T-helper 17 cell (primary cell): ENCODE measurements around the gene KRT6C. TPM values are rescaled to one million over a fixed set of nuclear protein-coding genes. Genes with fewer than 3 reads are reported as not detected.

ENCODE experiments used
- ATAC-seq: fragments of 150-1000 bp; cut with Tn5 transposase; 2 replicates; pipeline ENCODE4 v1.10.0; 2021; ENCODE audit warnings: mild to moderate bottlenecking, moderate library complexity
- DNase-seq, 3 donors: peaks; one replicate each; pipeline versions ENCODE4 v3.0.0 to v3.0.0-alpha.2; 2020 to 2021
- H3K9me3 ChIP-seq: one replicate; pipeline ENCODE4 v1.7.0; 2013; ENCODE audit warnings: low read length, mild to moderate bottlenecking; ENCODE audit not compliant: control insufficient read depth, poor library complexity, severe bottlenecking
- H3K27ac Mint-ChIP-seq: one replicate; pipeline ENCODE4 v1.8.0; 2022; ENCODE audit warnings: mild to moderate bottlenecking, moderate library complexity, mixed read lengths
- H3K27me3 Mint-ChIP-seq: one replicate; pipeline ENCODE4 v1.8.0; 2022; ENCODE audit warnings: mixed read lengths
- H3K36me3 Mint-ChIP-seq: one replicate; pipeline ENCODE4 v1.8.0; 2022; ENCODE audit warnings: low read depth, mixed read lengths
- H3K4me1 Mint-ChIP-seq: one replicate; pipeline ENCODE4 v1.8.0; 2022; ENCODE audit warnings: mild to moderate bottlenecking, mixed read lengths
- H3K4me3 Mint-ChIP-seq: one replicate; pipeline ENCODE4 v1.8.0; 2022; ENCODE audit warnings: mild to moderate bottlenecking, moderate library complexity, mixed read lengths
- total RNA-seq, 4 donors: library from RNA in 2 of 4; stranded (reverse) in 2 of 4; gene quantifications; one replicate each; pipeline ENCODE4 v1.2.3 and lab custom pipeline; 2022 to 2026

The KRT6C gene
- not detected for total RNA-seq
- total RNA-seq (lab: John Stamatoyannopoulos, UW) = 0 reads per million in 2 donors

GRCh38 chr12:52473768-52474167, at the start of gene KRT6C:
TSS of gene KRT6C (minus strand) at chr12:52473805. CDS start at chr12:52473737, 68 bp downstream.
- Mint-ChIP-seq H3K36me3 (no peaks in the 10 kb centered on the region), H3K27ac (no peak within 1 kb of the TSS), H3K4me3 (no peak within 1 kb of the TSS), H3K27me3 (peaks cover 33% of the 10 kb centered on the region), H3K4me1 (no peaks in the 10 kb centered on the region)
- DNase-seq = no peak
- no peak for ATAC-seq
- no peaks in the 10 kb centered on the region for H3K9me3 ChIP-seq

- no peaks in the 10 kb centered on the region for H3K9me3 ChIP-seq
- H3K4me1 Mint-ChIP-seq = peaks cover 3% of the 10 kb centered on the region
- H3K4me3 Mint-ChIP-seq = no peak overlapping the region
- peaks cover 36% of the 10 kb centered on the region for H3K27me3 Mint-ChIP-seq
- H3K36me3 Mint-ChIP-seq = no peaks in the 10 kb centered on the region
- ATAC-seq (no peak), DNase-seq (no peak)
- H3K27ac Mint-ChIP-seq = no peak overlapping the region
These were observed 48.9 kb upstream of the KRT6C start for GRCh38 chr12:52522346-52523011.

GRCh38 chr12:52521568-52522266, 48.1 kb upstream of the KRT6C start:
- Mint-ChIP-seq H3K4me1 (peaks cover under 1% of the 10 kb centered on the region), H3K27me3 (peaks cover 36% of the 10 kb centered on the region), H3K27ac (no peak overlapping the region), H3K4me3 (no peak overlapping the region), H3K36me3 (no peaks in the 10 kb centered on the region)
- ATAC-seq (no peak), DNase-seq (no peak)
- H3K9me3 ChIP-seq = no peaks in the 10 kb centered on the region

GRCh38 chr12:52521175-52521567, 47.6 kb upstream of the KRT6C start:
- no peak for ATAC-seq
- no peak overlapping the region for H3K27ac Mint-ChIP-seq
- no peaks in the 10 kb centered on the region for H3K9me3 ChIP-seq
- no peaks in the 10 kb centered on the region for H3K4me1 Mint-ChIP-seq
- no peak for DNase-seq
- H3K36me3 Mint-ChIP-seq = no peaks in the 10 kb centered on the region
- no peak overlapping the region for H3K4me3 Mint-ChIP-seq
- H3K27me3 Mint-ChIP-seq = peaks cover 37% of the 10 kb centered on the region

- H3K9me3 ChIP-seq = no peaks in the 10 kb centered on the region
- H3K27ac Mint-ChIP-seq = no peak within 1 kb of the TSS
- H3K36me3 Mint-ChIP-seq = no peaks in the 10 kb centered on the region
- H3K27me3 Mint-ChIP-seq = peaks cover 37% of the 10 kb centered on the region
- no peak for ATAC-seq
- no peaks in the 10 kb centered on the region for H3K4me1 Mint-ChIP-seq
- no peak within 1 kb of the TSS for H3K4me3 Mint-ChIP-seq
- DNase-seq = no peak
These were observed 46.4 kb upstream of the KRT6C start, which contains the start of gene KRT5 for GRCh38 chr12:52519826-52520662. TSS of gene KRT5 (minus strand) at chr12:52520394. CDS start at chr12:52520296, 98 bp downstream.

GRCh38 chr12:52519387-52519703, 45.7 kb upstream of the KRT6C start:
- no peaks in the 10 kb centered on the region for H3K9me3 ChIP-seq
- DNase-seq = no peak
- no peaks in the 10 kb centered on the region for H3K36me3 Mint-ChIP-seq
- no peak for ATAC-seq
- H3K27me3 Mint-ChIP-seq = peaks cover 39% of the 10 kb centered on the region
- H3K4me3 Mint-ChIP-seq = no peak overlapping the region
- no peaks in the 10 kb centered on the region for H3K4me1 Mint-ChIP-seq
- no peak overlapping the region for H3K27ac Mint-ChIP-seq

GRCh38 chr12:52518574-52519386, 45.2 kb upstream of the KRT6C start:
- no peaks in the 10 kb centered on the region for H3K9me3 ChIP-seq
- H3K36me3 Mint-ChIP-seq = no peaks in the 10 kb centered on the region
- peaks cover 44% of the 10 kb centered on the region for H3K27me3 Mint-ChIP-seq
- no peak for ATAC-seq
- H3K27ac Mint-ChIP-seq = no peak overlapping the region
- H3K4me3 Mint-ChIP-seq = no peak overlapping the region
- no peaks in the 10 kb centered on the region for H3K4me1 Mint-ChIP-seq
- no peak for DNase-seq

- Mint-ChIP-seq H3K4me3 (no peak overlapping the region), H3K36me3 (no peaks in the 10 kb centered on the region), H3K27me3 (peaks cover 48% of the 10 kb centered on the region), H3K4me1 (no peaks in the 10 kb centered on the region), H3K27ac (no peak overlapping the region)
- DNase-seq (no peak), ATAC-seq (no peak)
- no peaks in the 10 kb centered on the region for H3K9me3 ChIP-seq
These were observed 44.3 kb upstream of the KRT6C start for GRCh38 chr12:52517888-52518287.

GRCh38 chr12:52517005-52517835, 43.6 kb upstream of the KRT6C start:
- Mint-ChIP-seq H3K27me3 (peaks cover 49% of the 10 kb centered on the region), H3K27ac (no peak overlapping the region), H3K4me1 (no peaks in the 10 kb centered on the region)

GRCh38 chr12:52515927-52516831, 42.6 kb upstream of the KRT6C start:
- ATAC-seq = no peak
- no peaks in the 10 kb centered on the region for H3K36me3 Mint-ChIP-seq
- H3K27me3 Mint-ChIP-seq = peaks cover 39% of the 10 kb centered on the region
- DNase-seq = no peak
- H3K27ac Mint-ChIP-seq = no peak overlapping the region
- no peaks in the 10 kb centered on the region for H3K4me1 Mint-ChIP-seq
- no peaks in the 10 kb centered on the region for H3K9me3 ChIP-seq
- H3K4me3 Mint-ChIP-seq = no peak overlapping the region

More at GRCh38 chr12:52517005-52517835, 43.6 kb upstream of the KRT6C start:
- Mint-ChIP-seq H3K4me3 (no peak overlapping the region), H3K36me3 (no peaks in the 10 kb centered on the region)
- no peak for DNase-seq
- H3K9me3 ChIP-seq = no peaks in the 10 kb centered on the region
- no peak for ATAC-seq

GRCh38 chr12:52515319-52515646, 41.7 kb upstream of the KRT6C start:
- H3K36me3 Mint-ChIP-seq = no peaks in the 10 kb centered on the region
- peaks cover 39% of the 10 kb centered on the region for H3K27me3 Mint-ChIP-seq
- no peak for DNase-seq
- ATAC-seq = no peak
- no peaks in the 10 kb centered on the region for H3K9me3 ChIP-seq
- H3K27ac Mint-ChIP-seq = no peak overlapping the region
- no peaks in the 10 kb centered on the region for H3K4me1 Mint-ChIP-seq
- no peak overlapping the region for H3K4me3 Mint-ChIP-seq
